Mucosa of descending colon (tissue), 3 donors: Measurements from ENCODE around the gene NADK2. TPM values are rescaled to one million over a fixed set of nuclear protein-coding genes. Genes with fewer than 3 reads are reported as not detected.

Experiments
- ATAC-seq: fragments of 200-7000 bp; cut with Tn5 transposase; one replicate; pipeline ENCODE4 v1.9.1; 2020; ENCODE audit warnings: mild to moderate bottlenecking, moderate library complexity
- DNase-seq, 3 donors: peaks; one replicate each; pipeline ENCODE4 v3.0.0-alpha.2; 2020
- H3K36me3 ChIP-seq: fragments of 200-600 bp; one replicate; pipeline ENCODE4 v1.8.0; 2021; ENCODE audit warnings: low read depth, mild to moderate bottlenecking
- H3K4me1 ChIP-seq: fragments of 200-600 bp; one replicate; pipeline ENCODE4 v1.8.0; 2021; ENCODE audit warnings: low read depth, mild to moderate bottlenecking
- H3K4me3 ChIP-seq: fragments of 200-600 bp; one replicate; pipeline ENCODE4 v1.8.0; 2021; ENCODE audit warnings: mild to moderate bottlenecking
- H3K9me3 ChIP-seq: fragments of 200-600 bp; one replicate; pipeline ENCODE4 v1.8.0; 2021; ENCODE audit warnings: mild to moderate bottlenecking
- intact Hi-C, 2 donors: fragments of 100-400 bp; cut with DNase I in 1 of 2; cut with micrococcal nuclease in 1 of 2; formaldehyde crosslinking; loops; one replicate each; pipeline versions ENCODE4 v1.11.0 to v1.11.1; 2022; cut with DNase I, micrococcal nuclease
- total RNA-seq, 3 donors: library from RNA; stranded (reverse); fragmentation: NEBNext Ultra II Directional in 2 of 3; extraction: Animal tissue kit (Norgen Biotek cat#: 25700) in 2 of 3; gene quantifications; one replicate each; pipeline versions ENCODE4 v1.2.1 to v1.2.4, GENCODE V29; 2021 to 2023
- TF ChIP-seq, protein P1 (sequence below): fragments of 200-600 bp; IDR thresholded peaks from one replicate; pipeline ENCODE4 v1.8.0; 2022; ENCODE audit warnings: antibody characterized with exemption, mild to moderate bottlenecking
- donor health status: DM: no; HTN: no; CAD: no; lungs with moderate emphysema.
- donor health status: DM: no; HTN: no; CAD: no.
- donor health status: DM: no; HTN: yes; CAD: no.

Gene NADK2
- total RNA-seq, 3 donors from 2014 or later: 24.3 to 50.3 (median 24.8) TPM

- DNase-seq (no peak), ATAC-seq (peak; percentile 65)
- H3K4me3 ChIP-seq: no peak overlapping the region
- H3K9me3 ChIP-seq: no peaks in the 10 kb centered on the region
- no peaks in the 10 kb centered on the region for H3K36me3 ChIP-seq
- H3K4me1 ChIP-seq: no peaks in the 10 kb centered on the region
- intact Hi-C loops: no loop called here
- TF ChIP-seq, protein P1, sequence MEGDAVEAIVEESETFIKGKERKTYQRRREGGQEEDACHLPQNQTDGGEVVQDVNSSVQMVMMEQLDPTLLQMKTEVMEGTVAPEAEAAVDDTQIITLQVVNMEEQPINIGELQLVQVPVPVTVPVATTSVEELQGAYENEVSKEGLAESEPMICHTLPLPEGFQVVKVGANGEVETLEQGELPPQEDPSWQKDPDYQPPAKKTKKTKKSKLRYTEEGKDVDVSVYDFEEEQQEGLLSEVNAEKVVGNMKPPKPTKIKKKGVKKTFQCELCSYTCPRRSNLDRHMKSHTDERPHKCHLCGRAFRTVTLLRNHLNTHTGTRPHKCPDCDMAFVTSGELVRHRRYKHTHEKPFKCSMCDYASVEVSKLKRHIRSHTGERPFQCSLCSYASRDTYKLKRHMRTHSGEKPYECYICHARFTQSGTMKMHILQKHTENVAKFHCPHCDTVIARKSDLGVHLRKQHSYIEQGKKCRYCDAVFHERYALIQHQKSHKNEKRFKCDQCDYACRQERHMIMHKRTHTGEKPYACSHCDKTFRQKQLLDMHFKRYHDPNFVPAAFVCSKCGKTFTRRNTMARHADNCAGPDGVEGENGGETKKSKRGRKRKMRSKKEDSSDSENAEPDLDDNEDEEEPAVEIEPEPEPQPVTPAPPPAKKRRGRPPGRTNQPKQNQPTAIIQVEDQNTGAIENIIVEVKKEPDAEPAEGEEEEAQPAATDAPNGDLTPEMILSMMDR: no peak
Observed at GRCh38 chr5:36180556-36181350, 61.0 kb downstream of the NADK2 start.

- Histone ChIP-seq H3K4me3 (no peak overlapping the region), H3K9me3 (no peaks in the 10 kb centered on the region), H3K4me1 (no peaks in the 10 kb centered on the region), H3K36me3 (no peaks in the 10 kb centered on the region)
- intact Hi-C loops: no loop called here
- TF ChIP-seq, protein P1: no peak
- ATAC-seq (no peak), DNase-seq (no peak)
Observed at GRCh38 chr5:36179950-36180349, 61.8 kb downstream of the NADK2 start.

DNA sequence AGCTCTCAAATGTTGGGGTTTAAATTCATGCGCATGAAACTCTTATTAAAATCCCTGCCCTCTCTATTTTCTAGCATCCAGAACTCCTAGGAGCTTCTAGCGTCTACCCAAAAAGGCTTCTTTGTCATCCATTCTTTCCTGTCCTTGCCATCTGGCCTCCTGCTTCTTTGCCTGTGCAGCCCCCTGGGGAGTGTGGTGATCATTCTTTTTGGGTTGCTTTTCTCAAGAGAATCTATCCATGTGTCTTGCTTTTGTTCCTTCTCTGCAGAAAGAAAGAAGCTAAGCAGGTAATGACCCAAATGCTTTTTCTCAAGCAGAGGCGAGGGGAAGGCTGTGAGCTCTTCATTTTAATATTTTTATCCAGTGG, 63.2 kb downstream of the NADK2 start:
- no peaks in the 10 kb centered on the region for H3K9me3 ChIP-seq
- no peaks in the 10 kb centered on the region for H3K36me3 ChIP-seq
- H3K4me1 ChIP-seq: no peaks in the 10 kb centered on the region
- DNase-seq (no peak), ATAC-seq (no peak)
- H3K4me3 ChIP-seq: no peak overlapping the region
- intact Hi-C loops: no loop called here
- TF ChIP-seq, protein P1: no peak

DNA sequence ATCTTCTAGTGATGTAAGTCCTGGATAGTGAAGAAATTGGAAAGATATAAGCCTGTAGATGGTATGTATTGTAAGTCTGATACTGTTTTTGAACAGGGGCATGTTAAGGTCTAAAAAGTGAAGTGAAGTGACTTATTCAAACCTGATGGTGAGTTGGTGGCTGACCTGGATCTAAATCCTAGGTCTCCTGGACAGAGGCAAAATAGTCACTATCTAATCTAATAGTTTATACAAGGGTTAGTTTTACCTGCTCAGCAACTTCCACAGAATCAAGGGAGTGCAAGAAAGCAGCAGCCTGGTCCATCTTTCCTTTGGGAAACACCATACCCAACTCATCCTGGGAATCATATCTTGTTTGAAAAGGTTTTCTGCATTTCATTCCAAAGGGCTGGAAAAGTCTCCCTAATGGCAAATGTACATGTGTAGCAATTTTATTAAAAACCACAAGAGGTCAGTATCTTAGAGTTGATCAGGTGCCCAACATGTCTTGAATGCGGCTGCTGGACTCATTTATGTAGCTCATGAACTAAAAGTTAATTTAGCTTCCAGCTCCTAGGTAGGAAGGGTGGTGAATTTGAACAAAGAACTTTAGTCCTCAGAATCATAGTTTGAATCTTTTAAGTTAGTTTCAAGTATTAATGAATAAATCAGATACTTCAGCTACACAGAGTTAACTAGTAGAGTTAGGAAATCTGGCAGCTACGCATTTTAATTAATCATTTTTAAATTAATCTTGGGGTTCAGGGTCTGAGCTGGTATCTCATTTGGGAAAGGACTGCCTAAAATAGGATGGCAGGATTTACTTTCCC, 63.8 kb downstream of the NADK2 start:
- DNase-seq (no peak), ATAC-seq (peak; percentile 67)
- Histone ChIP-seq H3K4me3 (no peak overlapping the region), H3K36me3 (no peaks in the 10 kb centered on the region), H3K4me1 (no peaks in the 10 kb centered on the region), H3K9me3 (no peaks in the 10 kb centered on the region)
- TF ChIP-seq, protein P1: peak; percentile 12
- intact Hi-C loops: no loop called here

- Histone ChIP-seq H3K9me3 (no peaks in the 10 kb centered on the region), H3K4me1 (no peaks in the 10 kb centered on the region), H3K4me3 (no peak overlapping the region), H3K36me3 (no peaks in the 10 kb centered on the region)
- TF ChIP-seq, protein P1: no peak
- ATAC-seq (no peak), DNase-seq (no peak)
- intact Hi-C loops: no loop called here
Observed at GRCh38 chr5:36177154-36177553, 64.6 kb downstream of the NADK2 start.
